PC-9 (cell line): ENCODE data around the gene ISCA1. TPM values are rescaled to one million over a fixed set of nuclear protein-coding genes. Genes with fewer than 3 reads are reported as not detected.

ENCODE experiments used
- BruUV-seq: library from RNA; stranded (reverse); fragments of 400-500 nt; replicated peaks from 2 replicates; lab custom pipeline; 2021; lab: Mats Ljungman, UMichigan
- CTCF ChIA-PET: fragments of 300-600 bp; sonication (Branson Sonifier 250); formaldehyde crosslinking; loops from one replicate; lab custom pipeline; 2022; ENCODE audit warnings: antibody characterized with exemption; lab: Charles Lee
- POLR2A ChIA-PET: fragments of 300-600 bp; sonication (Branson Sonifier 250); formaldehyde crosslinking; loops from one replicate; lab custom pipeline; 2022; ENCODE audit warnings: antibody characterized with exemption; ENCODE audit not compliant: unreplicated experiment; lab: Charles Lee
- DNase-seq, 2 experiments: peaks; one replicate each; pipeline versions ENCODE4 v3.0.0 to v3.0.0-alpha.2; 2015 to 2022; ENCODE audit warnings: mixed read lengths in 1 of 2
- H2AFZ ChIP-seq: fragments of 200-600 bp; sonication (generic); 2 replicates; pipeline ENCODE4 v1.8.1; 2017; ENCODE audit warnings: antibody characterized with exemption
- H3F3A ChIP-seq: fragments of 200-600 bp; sonication (generic); 2 replicates; pipeline ENCODE4 v1.8.1; 2017; ENCODE audit warnings: antibody characterized with exemption, mild to moderate bottlenecking, low read depth; ENCODE audit not compliant: insufficient read depth
- H3K27ac ChIP-seq: fragments of 200-600 bp; sonication (generic); 2 replicates; pipeline ENCODE4 v1.6.1; 2016; ENCODE audit warnings: mixed run types
- H3K27me3 ChIP-seq: fragments of 200-600 bp; sonication (generic); 2 replicates; pipeline ENCODE4 v1.6.1; 2016; ENCODE audit warnings: low read depth, mixed run types; ENCODE audit not compliant: insufficient read depth
- H3K36me3 ChIP-seq: fragments of 200-600 bp; sonication (generic); 2 replicates; pipeline ENCODE4 v1.6.1; 2016; ENCODE audit warnings: low read depth, mixed run types
- H3K4me1 ChIP-seq: fragments of 200-600 bp; sonication (generic); replicated peaks from 2 replicates; pipeline ENCODE4 v1.6.1; 2016; ENCODE audit warnings: mixed run types; ENCODE audit not compliant: insufficient read depth
- H3K4me2 ChIP-seq: fragments of 200-600 bp; sonication (generic); 2 replicates; pipeline ENCODE4 v1.6.1; 2017; ENCODE audit warnings: mixed run types
- H3K4me3 ChIP-seq: fragments of 200-600 bp; sonication (generic); 2 replicates; pipeline ENCODE4 v1.6.1; 2016; ENCODE audit warnings: mixed run types
- H3K79me2 ChIP-seq: fragments of 200-600 bp; sonication (generic); 2 replicates; pipeline ENCODE4 v1.6.1; 2017; ENCODE audit warnings: low read depth, mixed run types
- H3K9me2 ChIP-seq: fragments of 200-600 bp; sonication (generic); 2 replicates; pipeline ENCODE4 v1.8.1; 2017; ENCODE audit warnings: mild to moderate bottlenecking; ENCODE audit not compliant: insufficient read depth
- H3K9me3 ChIP-seq: fragments of 200-600 bp; sonication (generic); 2 replicates; pipeline ENCODE4 v1.8.1; 2016; ENCODE audit warnings: low read depth; ENCODE audit not compliant: insufficient read depth
- H4K20me1 ChIP-seq: fragments of 200-600 bp; sonication (generic); 2 replicates; pipeline ENCODE4 v1.8.1; 2017; ENCODE audit not compliant: insufficient read depth
- EZH2 ChIP-seq: fragments of 200-600 bp; sonication (generic); IDR thresholded peaks from 2 replicates; pipeline ENCODE4 v1.8.0; 2017; ENCODE audit warnings: antibody characterized with exemption, low read depth
- intact Hi-C: fragments of 100-400 bp; cut with micrococcal nuclease; formaldehyde crosslinking; loops from one replicate; pipeline ENCODE4 v1.10.0; 2022; ENCODE audit not compliant: unreplicated experiment
- total RNA-seq: library from RNA; stranded (reverse); gene quantifications from 2 replicates; pipeline ENCODE4 v1.2.3, GENCODE V29; 2021
- TF ChIP-seq, protein P1 (sequence below): fragments of 200-600 bp; sonication (generic); conservative IDR thresholded peaks from 2 replicates; pipeline ENCODE4 v1.6.1; 2017; ENCODE audit warnings: mixed run types, antibody characterized with exemption, mild to moderate bottlenecking, moderate library complexity

Gene ISCA1
- total RNA-seq, 1 experiment from 2014 or later, result 29.6 TPM

DNA sequence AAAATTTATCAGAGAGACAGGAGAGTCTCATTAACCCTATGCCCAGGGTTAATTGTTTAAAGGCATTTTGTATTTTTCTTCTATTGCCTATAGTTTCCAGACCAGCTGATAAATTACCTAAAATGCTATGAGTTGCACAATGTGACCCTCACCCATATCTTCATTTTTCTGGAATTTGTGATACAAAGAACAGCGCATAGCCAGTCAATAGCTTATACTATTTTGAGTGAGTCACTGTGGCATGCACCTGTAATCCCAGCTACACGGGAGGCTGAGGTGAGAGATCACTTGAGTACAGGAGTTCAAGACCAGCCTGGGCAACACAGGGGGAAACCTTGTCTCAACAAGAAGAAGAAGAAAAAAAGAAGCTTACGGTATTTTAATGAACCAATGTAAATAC is 25.7 kb downstream of the ISCA1 start:
- POLR2A ChIA-PET, result no interaction called here
- TF ChIP-seq, protein P1, sequence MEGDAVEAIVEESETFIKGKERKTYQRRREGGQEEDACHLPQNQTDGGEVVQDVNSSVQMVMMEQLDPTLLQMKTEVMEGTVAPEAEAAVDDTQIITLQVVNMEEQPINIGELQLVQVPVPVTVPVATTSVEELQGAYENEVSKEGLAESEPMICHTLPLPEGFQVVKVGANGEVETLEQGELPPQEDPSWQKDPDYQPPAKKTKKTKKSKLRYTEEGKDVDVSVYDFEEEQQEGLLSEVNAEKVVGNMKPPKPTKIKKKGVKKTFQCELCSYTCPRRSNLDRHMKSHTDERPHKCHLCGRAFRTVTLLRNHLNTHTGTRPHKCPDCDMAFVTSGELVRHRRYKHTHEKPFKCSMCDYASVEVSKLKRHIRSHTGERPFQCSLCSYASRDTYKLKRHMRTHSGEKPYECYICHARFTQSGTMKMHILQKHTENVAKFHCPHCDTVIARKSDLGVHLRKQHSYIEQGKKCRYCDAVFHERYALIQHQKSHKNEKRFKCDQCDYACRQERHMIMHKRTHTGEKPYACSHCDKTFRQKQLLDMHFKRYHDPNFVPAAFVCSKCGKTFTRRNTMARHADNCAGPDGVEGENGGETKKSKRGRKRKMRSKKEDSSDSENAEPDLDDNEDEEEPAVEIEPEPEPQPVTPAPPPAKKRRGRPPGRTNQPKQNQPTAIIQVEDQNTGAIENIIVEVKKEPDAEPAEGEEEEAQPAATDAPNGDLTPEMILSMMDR, result no peak
- TF ChIP-seq EZH2, result no peak

DNA sequence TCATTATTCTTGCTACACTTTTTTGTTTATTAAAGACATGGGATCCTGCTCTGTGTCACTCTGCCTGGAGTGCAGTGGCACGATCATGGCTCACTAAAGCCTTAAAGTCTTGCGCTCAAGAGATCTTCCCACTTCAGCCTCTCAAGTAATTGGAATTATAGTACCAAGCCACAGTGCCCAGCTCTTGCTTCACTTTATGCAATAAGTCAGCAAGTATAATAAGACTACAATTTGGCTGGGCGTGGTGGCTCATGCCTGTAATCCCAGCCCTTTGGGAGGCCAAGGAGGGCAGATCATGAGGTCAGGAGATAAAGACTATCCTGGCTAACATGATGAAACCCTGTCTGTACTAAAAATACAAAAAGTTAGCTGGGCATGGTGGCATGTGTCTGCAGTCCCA is 28.8 kb downstream of the ISCA1 start:
- H3K4me1 ChIP-seq, result no peaks in the 10 kb centered on the region
- H2AFZ ChIP-seq, result no peak overlapping the region
- POLR2A ChIA-PET, result no interaction called here
- no peak overlapping the region for H3K4me3 ChIP-seq
- H3K9me3 ChIP-seq, result peaks cover 7% of the 10 kb centered on the region; the same call in 1 of the 2 replicates
- no peaks in the 10 kb centered on the region for H3K36me3 ChIP-seq
- no peak overlapping the region for H3K27ac ChIP-seq
- H3F3A ChIP-seq, result no peaks in the 10 kb centered on the region
- BruUV-seq, result no TSS peak
- H3K79me2 ChIP-seq, result no peaks in the 10 kb centered on the region
- H4K20me1 ChIP-seq, result no peaks in the 10 kb centered on the region
- intact Hi-C loops, result no loop called here
- no peak overlapping the region for H3K4me2 ChIP-seq
- no peaks in the 10 kb centered on the region for H3K27me3 ChIP-seq
- no peak for DNase-seq
- TF ChIP-seq, protein P1, result no peak
- no peak for TF ChIP-seq EZH2
- CTCF ChIA-PET, result no interaction called here
- no peaks in the 10 kb centered on the region for H3K9me2 ChIP-seq

More for the DNA sequence above, 25.7 kb downstream of the ISCA1 start:
- no peaks in the 10 kb centered on the region for H3K79me2 ChIP-seq
- H3K4me1 ChIP-seq, result no peaks in the 10 kb centered on the region
- no peak overlapping the region for H3K4me2 ChIP-seq
- intact Hi-C loops, result no loop called here
- H3K36me3 ChIP-seq, result no peaks in the 10 kb centered on the region
- no peak overlapping the region for H2AFZ ChIP-seq
- CTCF ChIA-PET, result no interaction called here
- H3F3A ChIP-seq, result no peaks in the 10 kb centered on the region
- BruUV-seq, result no TSS peak
- no peaks in the 10 kb centered on the region for H4K20me1 ChIP-seq
- no peak overlapping the region for H3K27ac ChIP-seq
- no peaks in the 10 kb centered on the region for H3K27me3 ChIP-seq
- H3K9me3 ChIP-seq, result peaks cover 7% of the 10 kb centered on the region; the same call in 1 of the 2 replicates
- no peak overlapping the region for H3K4me3 ChIP-seq
- no peaks in the 10 kb centered on the region for H3K9me2 ChIP-seq
- no peak for DNase-seq

DNA sequence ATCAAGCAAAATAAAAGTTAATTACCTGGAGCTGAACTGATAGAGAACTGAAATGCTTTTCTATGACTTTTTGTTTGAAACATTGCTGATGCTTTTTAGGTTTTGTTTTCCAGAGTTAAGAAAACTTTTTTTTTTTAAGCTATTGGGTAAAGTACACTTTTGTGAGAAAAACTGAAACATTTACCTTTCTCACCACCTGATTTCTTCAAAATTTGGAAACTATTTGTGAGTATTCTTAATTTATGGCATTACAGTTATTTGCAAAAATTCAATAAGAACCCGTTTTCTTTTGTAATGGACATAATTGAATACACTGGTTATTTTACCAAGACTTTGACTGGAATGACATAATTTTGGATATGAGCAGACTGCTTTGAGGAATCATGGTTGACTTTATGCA is 29.5 kb downstream of the ISCA1 start:
- DNase-seq, result no peak
- TF ChIP-seq EZH2, result no peak
- TF ChIP-seq, protein P1, result no peak
- ChIA-PET POLR2A (interaction anchor here (0.6 kb wide), 2 partner anchors 47 to 99 kb away, joined by 6 read pairs; no protein-coding TSS in a partner anchor), CTCF (no interaction called here)
- Histone ChIP-seq H3K27me3 (no peaks in the 10 kb centered on the region), H3K4me3 (no peak overlapping the region), H3K9me3 (peaks cover 7% of the 10 kb centered on the region; the same call in 1 of the 2 replicates), H3K4me1 (no peaks in the 10 kb centered on the region), H4K20me1 (no peaks in the 10 kb centered on the region), H2AFZ (no peak overlapping the region), H3K36me3 (no peaks in the 10 kb centered on the region), H3K27ac (no peak overlapping the region), H3F3A (no peaks in the 10 kb centered on the region), H3K9me2 (no peaks in the 10 kb centered on the region), H3K4me2 (no peak overlapping the region), H3K79me2 (no peaks in the 10 kb centered on the region)
- intact Hi-C loops, result no loop called here
- BruUV-seq, result no TSS peak
